Activated CD4-positive, alpha-beta memory T cell treated with anti-CD3 and anti-CD28 coated beads for 36 hours (primary cell): ENCODE data around the gene RARG. TPM values are rescaled to one million over a fixed set of nuclear protein-coding genes. Genes with fewer than 3 reads are reported as not detected.
A peak's percentile ranks its signal among the peaks of the same experiment; 100 is the strongest.
"Not testable (repeated sequence)": the region's sequence is repeated elsewhere in the genome, so short reads cannot be mapped to it uniquely, and the experiment has no call there.

Experiments used
- CTCF ChIA-PET: fragments of 350-600 bp; sonication (Branson Sonifier 250); formaldehyde crosslinking; loops from one replicate; lab custom pipeline; 2021; ENCODE audit warnings: antibody characterized with exemption, inconsistent platforms; lab: Charles Lee
- POLR2A ChIA-PET: fragments of 350-600 bp; sonication (Branson Sonifier 250); formaldehyde crosslinking; loops from one replicate; lab custom pipeline; 2021; ENCODE audit warnings: antibody characterized with exemption; lab: Charles Lee
- DNase-seq: peaks from one replicate; pipeline ENCODE4 v3.0.0-alpha.2; 2020
- H3K27ac Mint-ChIP-seq: one replicate; pipeline ENCODE4 v1.8.0; 2021; ENCODE audit warnings: mixed read lengths
- H3K27me3 Mint-ChIP-seq: one replicate; pipeline ENCODE4 v1.8.0; 2021; ENCODE audit warnings: mixed read lengths
- H3K36me3 Mint-ChIP-seq: one replicate; pipeline ENCODE4 v1.8.0; 2021; ENCODE audit warnings: mixed read lengths
- H3K4me1 Mint-ChIP-seq: one replicate; pipeline ENCODE4 v1.8.0; 2021; ENCODE audit warnings: low read depth, mixed read lengths
- H3K4me3 Mint-ChIP-seq: one replicate; pipeline ENCODE4 v1.8.0; 2021; ENCODE audit warnings: mild to moderate bottlenecking, mixed read lengths
- H3K9me3 Mint-ChIP-seq: one replicate; pipeline ENCODE4 v1.8.0; 2021; ENCODE audit warnings: mixed read lengths
- intact Hi-C: fragments of 100-400 bp; cut with micrococcal nuclease; formaldehyde crosslinking; loops from one replicate; pipeline ENCODE4 v1.15.1; 2023
- total RNA-seq, 2 experiments: library from RNA; stranded (reverse); gene quantifications; one replicate each; pipeline ENCODE4 v1.2.3, GENCODE V29; 2021

Gene RARG
- total RNA-seq, 2 experiments from 2014 or later, result 21.8 to 25.2 TPM

DNA sequence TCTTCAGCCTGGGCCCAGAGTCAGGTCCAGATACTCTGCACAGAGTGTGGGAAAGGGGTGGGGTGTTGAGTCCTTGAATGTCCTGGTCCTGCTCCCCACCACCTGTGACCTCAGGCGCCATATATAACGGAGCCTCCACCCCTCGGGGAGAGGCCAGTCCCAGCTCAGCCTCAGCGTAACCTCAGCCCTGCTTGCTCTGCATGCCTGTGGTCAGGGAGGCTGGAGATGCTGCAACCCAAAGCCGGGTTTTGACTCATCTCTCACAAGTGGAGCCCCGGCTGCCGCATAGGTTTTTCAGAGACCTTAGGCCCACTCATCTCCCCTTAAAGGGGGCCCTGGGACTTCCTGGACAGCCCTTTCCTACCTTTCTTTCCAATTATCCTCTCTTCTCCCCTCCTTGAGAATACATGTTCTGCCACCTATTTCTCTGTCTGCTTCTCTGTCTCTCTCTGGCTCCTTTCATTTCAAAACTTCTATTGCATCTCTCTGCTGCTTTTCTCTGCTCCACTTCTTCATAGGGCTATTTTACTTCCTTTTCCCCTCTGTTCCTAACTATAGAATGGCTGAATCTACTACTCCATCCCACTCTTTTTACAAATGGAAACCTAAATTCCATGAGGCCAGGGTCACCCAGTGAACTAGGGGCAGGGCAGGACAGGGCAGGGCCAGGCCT is 26.1 kb downstream of the RARG start:
- Mint-ChIP-seq H3K4me3 (peak overlapping the region; percentile 84), H3K9me3 (no peaks in the 10 kb centered on the region), H3K27me3 (no peaks in the 10 kb centered on the region), H3K36me3 (peaks cover 15% of the 10 kb centered on the region), H3K4me1 (peaks cover 77% of the 10 kb centered on the region), H3K27ac (peak overlapping the region; percentile 83)
- DNase-seq, result peak; percentile 92
- ChIA-PET CTCF (interaction anchor here (1.0 to 5.6 kb wide), 8 partner anchors 8 to 122 kb away, joined by 3 to 37 read pairs (median 5); partner anchors contain the start of genes AAAS, CSAD, ESPL1 and ZNF740), POLR2A (interaction anchor here (0.6 to 5.1 kb wide), 8 partner anchors 10 to 115 kb away, joined by 3 to 33 read pairs (median 6); partner anchors contain the start of genes AAAS, CSAD, PFDN5 and ZNF740)
- intact Hi-C loops, result loop anchor here (2.0 kb wide), 1 partner anchor 47 kb away; no protein-coding TSS in a partner anchor

DNA sequence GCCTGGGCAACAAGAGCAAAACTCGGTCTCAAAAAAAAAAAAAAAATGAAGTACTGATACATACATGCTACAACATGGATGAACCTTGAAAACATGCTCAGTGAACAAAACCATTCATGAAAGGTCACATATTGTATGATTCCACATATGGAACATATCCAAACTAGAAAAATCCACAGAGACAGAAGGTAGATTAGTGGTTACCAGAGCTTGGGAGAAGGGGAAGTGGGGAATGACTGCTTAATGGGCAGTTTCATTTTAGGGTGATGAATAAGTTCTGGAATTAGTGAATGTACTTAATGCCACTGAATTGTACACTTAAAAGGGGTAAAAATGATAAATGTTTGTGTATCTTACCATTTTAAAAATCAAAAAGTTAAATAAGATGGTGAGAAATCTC is 27.7 kb downstream of the RARG start:
- peak overlapping the region; percentile 43 for H3K27ac Mint-ChIP-seq
- peaks cover 85% of the 10 kb centered on the region for H3K4me1 Mint-ChIP-seq
- H3K4me3 Mint-ChIP-seq, result peak overlapping the region; percentile 43
- CTCF ChIA-PET, result interaction anchor here (0.6 to 3.3 kb wide), 5 partner anchors 9 to 151 kb away, joined by 3 to 12 read pairs (median 5); partner anchors contain the start of genes AAAS, CSAD and ZNF740
- POLR2A ChIA-PET, result no interaction called here
- H3K27me3 Mint-ChIP-seq, result no peaks in the 10 kb centered on the region
- peaks cover 23% of the 10 kb centered on the region for H3K36me3 Mint-ChIP-seq
- intact Hi-C loops, result loop anchor here (5.0 kb wide), 2 partner anchors 107 to 127 kb away; partner anchors contain the start of genes IGFBP6 and SPRYD3
- H3K9me3 Mint-ChIP-seq, result no peaks in the 10 kb centered on the region
- DNase-seq, result no peak

DNA sequence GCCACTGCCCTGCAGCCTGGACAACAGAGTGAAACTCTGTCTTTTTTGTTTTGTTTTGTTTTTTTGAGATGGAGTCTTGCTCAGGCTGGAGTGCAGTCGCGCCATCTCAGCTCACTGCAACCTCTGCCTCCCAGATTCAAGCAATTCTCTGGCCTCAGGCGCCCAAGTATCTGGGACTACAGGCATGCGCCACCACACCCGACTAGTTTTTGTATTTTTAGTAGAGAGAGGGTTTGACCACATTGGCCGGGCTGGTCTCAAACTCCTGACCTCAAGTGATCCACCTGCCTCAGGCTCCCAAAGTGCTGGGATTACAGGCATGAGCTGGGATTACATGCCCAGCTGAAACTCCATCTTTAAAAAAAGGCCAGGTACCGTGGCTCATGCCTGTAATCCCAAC is 29.7 kb downstream of the RARG start:
- intact Hi-C loops, result loop anchor here (5.0 kb wide), 2 partner anchors 105 to 125 kb away; partner anchors contain the start of genes IGFBP6 and SPRYD3
- Mint-ChIP-seq H3K4me1 (peaks cover 83% of the 10 kb centered on the region), H3K27ac (peak overlapping the region; percentile 43), H3K36me3 (peaks cover 25% of the 10 kb centered on the region)
- not testable (repeated sequence) for DNase-seq, H3K4me3 Mint-ChIP-seq, H3K9me3 Mint-ChIP-seq, H3K27me3 Mint-ChIP-seq
- ChIA-PET CTCF (interaction anchor here (1.0 to 5.6 kb wide), 6 partner anchors 9 to 119 kb away, joined by 3 to 52 read pairs (median 6); partner anchors contain the start of gene AAAS), POLR2A (interaction anchor here (0.7 to 1.3 kb wide), 3 partner anchors 10 to 22 kb away, joined by 3 to 4 read pairs (median 4); partner anchors contain the start of genes CSAD and ZNF740)

DNA sequence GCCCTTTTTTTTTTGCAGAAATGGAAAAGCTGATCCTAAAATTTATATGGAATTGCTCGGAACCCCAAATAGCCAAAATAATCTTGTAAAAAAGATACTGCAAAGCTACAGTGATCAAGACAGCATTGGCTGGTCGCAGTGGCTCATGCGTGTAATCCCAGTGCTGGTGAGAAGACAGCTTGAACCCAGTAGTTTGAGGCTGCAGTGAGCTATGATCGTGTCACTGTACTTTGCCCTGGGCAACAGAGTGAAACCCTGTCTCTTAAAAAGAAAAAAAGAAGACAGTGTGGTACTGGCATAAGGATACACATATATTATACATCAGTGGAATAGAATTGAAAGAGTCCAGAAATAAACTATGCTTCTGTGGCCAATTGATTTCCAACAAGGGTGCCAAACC is 30.4 kb downstream of the RARG start:
- Mint-ChIP-seq H3K4me3 (no peak overlapping the region), H3K9me3 (no peaks in the 10 kb centered on the region), H3K27me3 (no peaks in the 10 kb centered on the region), H3K36me3 (peaks cover 31% of the 10 kb centered on the region), H3K4me1 (peaks cover 82% of the 10 kb centered on the region), H3K27ac (peak overlapping the region; percentile 43)
- intact Hi-C loops, result loop anchor here (1.0 to 5.0 kb wide), 3 partner anchors 19 to 124 kb away; partner anchors contain the start of genes IGFBP6 and SPRYD3
- ChIA-PET CTCF (interaction anchor here (1.0 to 5.6 kb wide), 5 partner anchors 10 to 42 kb away, joined by 3 to 52 read pairs (median 6); no protein-coding TSS in a partner anchor), POLR2A (interaction anchor here (0.7 to 1.3 kb wide), 3 partner anchors 10 to 21 kb away, joined by 3 to 4 read pairs (median 4); partner anchors contain the start of genes CSAD and ZNF740)
- no peak for DNase-seq

DNA sequence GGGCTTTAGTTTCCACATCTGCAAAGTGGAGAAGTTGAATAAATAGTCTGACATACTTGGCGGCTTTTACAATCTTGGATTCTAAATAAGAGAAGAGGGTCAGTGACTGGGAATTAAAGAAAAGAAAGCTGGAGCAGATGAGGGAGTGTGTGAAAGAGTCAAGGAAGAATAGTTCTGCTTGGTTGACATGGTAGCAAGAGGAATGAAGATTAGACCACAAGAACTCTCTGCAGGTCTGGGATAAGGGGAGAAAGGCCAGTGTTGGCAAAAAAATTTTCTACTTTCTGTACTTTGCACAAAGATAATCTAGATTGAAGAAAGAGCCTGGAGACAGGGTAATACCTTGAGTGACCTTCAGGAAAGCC is 30.9 kb downstream of the RARG start:
- ChIA-PET POLR2A (interaction anchor here (0.9 to 1.3 kb wide), 4 partner anchors 11 to 94 kb away, joined by 3 to 4 read pairs (median 3); partner anchors contain the start of genes CSAD and ZNF740), CTCF (interaction anchor here (0.8 to 5.6 kb wide), 5 partner anchors 11 to 42 kb away, joined by 3 to 52 read pairs (median 6); partner anchors contain the start of gene CSAD)
- Mint-ChIP-seq H3K27ac (peak overlapping the region; percentile 88), H3K36me3 (peaks cover 35% of the 10 kb centered on the region), H3K4me1 (peaks cover 77% of the 10 kb centered on the region), H3K9me3 (no peaks in the 10 kb centered on the region), H3K4me3 (peak overlapping the region; percentile 45), H3K27me3 (no peaks in the 10 kb centered on the region)
- no peak for DNase-seq
- intact Hi-C loops, result loop anchor here (1.0 to 5.0 kb wide), 3 partner anchors 19 to 124 kb away; partner anchors contain the start of genes IGFBP6 and SPRYD3

DNA sequence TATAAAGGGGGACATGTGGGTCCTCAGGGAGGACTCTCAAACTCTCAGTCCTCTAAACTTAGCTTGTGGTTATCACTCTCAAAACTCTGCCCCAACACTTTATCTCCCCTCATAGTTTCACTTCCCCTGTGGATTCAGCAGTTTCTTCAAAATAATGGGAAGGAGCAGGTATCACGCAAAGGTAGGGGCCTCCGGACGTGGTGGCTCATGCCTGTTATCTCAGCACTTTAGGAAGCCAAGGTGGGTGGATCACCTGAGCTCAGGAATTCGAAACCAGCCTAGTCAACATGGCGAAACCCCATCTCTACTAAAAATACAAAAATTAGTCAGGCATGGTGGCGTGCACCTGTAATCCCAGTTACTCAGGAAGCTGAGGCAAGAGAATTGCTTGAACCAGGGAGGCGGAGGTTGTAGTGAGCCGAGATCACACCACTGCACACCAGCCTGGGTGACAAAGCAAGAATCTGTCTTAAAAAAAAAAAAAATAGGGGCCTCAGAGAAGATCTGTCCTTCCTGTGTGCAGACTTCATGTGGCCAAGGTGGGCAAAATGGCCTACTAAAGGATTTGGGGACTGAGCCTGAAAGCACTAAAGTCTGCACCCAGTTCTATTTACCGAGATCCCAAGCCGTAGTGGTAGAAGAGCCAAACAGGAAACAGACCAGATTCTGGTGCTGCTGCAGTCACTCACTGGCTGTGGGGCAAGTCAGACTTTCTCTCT is 31.4 kb downstream of the RARG start:
- H3K36me3 Mint-ChIP-seq, result peaks cover 37% of the 10 kb centered on the region
- ChIA-PET CTCF (interaction anchor here (0.8 to 5.6 kb wide), 7 partner anchors 8 to 144 kb away, joined by 3 to 52 read pairs (median 4); partner anchors contain the start of gene CSAD), POLR2A (interaction anchor here (0.6 to 3.9 kb wide), 8 partner anchors 10 to 200 kb away, joined by 3 to 19 read pairs (median 3); partner anchors contain the start of genes CSAD, MYG1 and ZNF740)
- intact Hi-C loops, result loop anchor here (1.0 to 5.0 kb wide), 5 partner anchors 9 to 123 kb away; partner anchors contain the start of genes CSAD, IGFBP6, SPRYD3 and ZNF740
- peak overlapping the region; percentile 45 for H3K4me3 Mint-ChIP-seq
- no peaks in the 10 kb centered on the region for H3K9me3 Mint-ChIP-seq
- DNase-seq, result peak; percentile 77
- peaks cover 72% of the 10 kb centered on the region for H3K4me1 Mint-ChIP-seq
- peak overlapping the region; percentile 88 for H3K27ac Mint-ChIP-seq
- H3K27me3 Mint-ChIP-seq, result no peaks in the 10 kb centered on the region

DNA sequence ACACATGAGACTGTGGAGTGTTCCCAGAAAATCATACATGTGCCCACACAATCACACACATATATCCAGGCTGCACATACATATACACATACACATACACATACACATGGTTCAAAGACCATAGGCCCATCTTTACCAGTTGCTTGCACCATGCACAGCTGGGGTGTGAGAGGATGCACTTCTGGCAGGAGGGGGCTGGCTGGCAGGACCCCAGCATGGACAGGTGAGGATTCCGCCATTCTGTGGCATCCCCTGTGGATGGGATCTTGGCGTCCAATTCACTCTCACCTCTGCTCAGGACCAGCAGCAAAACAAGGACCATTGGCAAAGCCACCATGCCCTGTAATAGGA is 31.9 kb downstream of the RARG start:
- Mint-ChIP-seq H3K4me1 (peaks cover 67% of the 10 kb centered on the region), H3K9me3 (no peaks in the 10 kb centered on the region), H3K4me3 (peak overlapping the region; percentile 45), H3K27me3 (no peaks in the 10 kb centered on the region), H3K36me3 (peaks cover 38% of the 10 kb centered on the region), H3K27ac (peak overlapping the region; percentile 88)
- CTCF ChIA-PET, result interaction anchor here (0.8 to 5.6 kb wide), 5 partner anchors 9 to 145 kb away, joined by 3 to 52 read pairs (median 4); no protein-coding TSS in a partner anchor
- no peak for DNase-seq
- intact Hi-C loops, result loop anchor here (1.0 to 5.0 kb wide), 4 partner anchors 9 to 123 kb away; partner anchors contain the start of genes CSAD, IGFBP6, SPRYD3 and ZNF740
- POLR2A ChIA-PET, result interaction anchor here (0.6 to 3.9 kb wide), 9 partner anchors 10 to 200 kb away, joined by 3 to 19 read pairs (median 3); partner anchors contain the start of genes CSAD, MYG1 and ZNF740

DNA sequence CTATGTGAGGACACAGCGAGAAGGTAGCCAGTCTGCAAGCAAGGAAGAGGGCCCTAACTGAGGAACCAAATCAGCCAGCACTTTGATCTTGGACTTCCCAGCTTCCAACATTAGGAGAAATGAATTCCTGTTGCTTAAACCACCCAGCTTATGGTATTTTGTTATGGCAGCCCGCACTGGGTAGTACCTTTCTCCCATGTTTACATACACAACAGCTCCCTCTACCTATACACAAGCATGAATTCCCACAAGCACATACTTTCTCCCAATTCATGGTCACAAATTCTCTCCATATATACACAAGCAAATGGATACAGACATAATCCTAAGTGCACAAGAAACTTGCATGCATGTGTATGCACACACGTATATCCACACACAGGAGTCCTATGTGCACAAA is 32.3 kb downstream of the RARG start:
- Mint-ChIP-seq H3K27ac (peak overlapping the region; percentile 88), H3K4me1 (peaks cover 63% of the 10 kb centered on the region), H3K4me3 (no peak overlapping the region), H3K27me3 (no peaks in the 10 kb centered on the region), H3K36me3 (peaks cover 41% of the 10 kb centered on the region), H3K9me3 (no peaks in the 10 kb centered on the region)
- POLR2A ChIA-PET, result interaction anchor here (1.4 to 3.9 kb wide), 3 partner anchors 12 to 19 kb away, joined by 4 to 19 read pairs (median 15); partner anchors contain the start of genes CSAD and ZNF740
- intact Hi-C loops, result loop anchor here (1.0 to 5.0 kb wide), 4 partner anchors 10 to 122 kb away; partner anchors contain the start of genes CSAD, IGFBP6, SPRYD3 and ZNF740
- CTCF ChIA-PET, result interaction anchor here (0.8 to 5.6 kb wide), 12 partner anchors 8 to 145 kb away, joined by 3 to 61 read pairs (median 8); partner anchors contain the start of genes CSAD, ITGB7, SOAT2 and ZNF740
- DNase-seq, result no peak

DNA sequence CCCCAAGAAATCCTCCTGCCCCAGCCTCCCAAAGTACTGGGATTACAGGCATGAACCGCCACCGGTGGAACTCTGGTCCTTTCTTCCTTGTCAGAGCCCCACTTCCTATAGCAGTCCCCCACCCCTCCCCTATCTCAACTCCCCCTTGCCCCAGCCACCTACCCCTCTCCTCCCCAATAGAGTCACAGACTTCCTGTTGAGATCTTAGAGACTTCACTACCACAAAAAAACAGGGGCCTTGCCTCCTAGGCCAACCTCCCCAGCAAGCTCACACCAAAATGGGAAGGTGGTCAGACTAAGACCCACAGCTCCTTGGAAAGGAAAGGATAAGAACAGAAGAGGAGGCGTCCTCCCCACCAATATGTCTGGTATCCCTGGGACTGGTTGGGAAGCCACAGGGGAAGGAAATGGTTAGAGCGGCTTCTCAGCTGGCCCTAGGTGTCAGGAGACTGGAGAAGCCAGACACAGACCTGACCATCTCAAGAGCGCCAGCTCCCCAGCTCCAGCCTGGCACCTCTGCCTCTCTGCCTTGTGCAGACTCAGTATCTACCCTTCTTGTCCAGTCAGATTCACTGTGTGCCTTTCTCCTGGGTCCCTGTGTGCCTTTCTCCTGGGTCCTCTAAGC is 33.4 kb downstream of the RARG start:
- DNase-seq, result no peak
- H3K9me3 Mint-ChIP-seq, result no peaks in the 10 kb centered on the region

DNA sequence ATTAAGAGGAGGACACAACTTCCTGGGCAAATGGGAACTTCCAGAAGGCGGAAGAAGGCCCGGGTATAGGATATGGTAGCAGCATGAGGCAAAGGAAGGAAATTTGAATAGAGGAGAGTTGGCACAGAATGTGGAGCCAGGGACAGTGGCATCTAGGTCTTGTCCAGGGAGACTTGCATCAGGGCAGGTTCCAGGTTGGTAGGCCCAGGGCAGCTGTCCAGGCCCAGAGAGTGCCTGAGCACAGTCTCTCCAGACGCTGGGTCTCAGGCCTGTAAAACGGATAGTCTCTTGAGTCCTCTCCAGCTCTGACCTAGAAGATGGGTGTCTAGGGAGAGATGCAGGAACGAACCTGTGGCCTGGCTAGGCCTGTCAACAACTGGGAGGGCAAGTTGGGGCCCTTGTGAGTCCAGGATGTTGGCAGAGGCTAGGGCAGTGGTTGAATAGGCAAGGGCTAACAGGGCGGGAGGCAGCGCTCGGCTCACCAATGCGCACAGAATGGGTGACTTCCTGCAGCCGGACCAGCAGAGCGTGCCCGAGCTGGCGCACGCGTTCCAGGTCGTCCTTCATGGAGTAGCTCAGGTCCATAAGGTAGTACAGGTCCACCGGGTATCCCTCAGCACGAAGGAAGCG is 34.9 kb downstream of the RARG start:
- ChIA-PET CTCF (interaction anchor here (0.9 to 5.6 kb wide), 22 partner anchors 9 to 149 kb away, joined by 3 to 61 read pairs (median 6); partner anchors contain the start of genes AAAS, CSAD, ESPL1 and ITGB7), POLR2A (interaction anchor here (1.0 to 3.9 kb wide), 4 partner anchors 9 to 23 kb away, joined by 3 to 19 read pairs (median 10); partner anchors contain the start of genes CSAD and ZNF740)
- intact Hi-C loops, result no loop called here
- peaks cover 45% of the 10 kb centered on the region for H3K4me1 Mint-ChIP-seq
- H3K9me3 Mint-ChIP-seq, result no peaks in the 10 kb centered on the region
- no peak overlapping the region for H3K27ac Mint-ChIP-seq
- H3K27me3 Mint-ChIP-seq, result no peaks in the 10 kb centered on the region
- no peak overlapping the region for H3K4me3 Mint-ChIP-seq
- no peak for DNase-seq
- peaks cover 48% of the 10 kb centered on the region for H3K36me3 Mint-ChIP-seq

More for the DNA sequence above, 33.4 kb downstream of the RARG start:
- POLR2A ChIA-PET, result interaction anchor here (1.1 to 3.9 kb wide), 5 partner anchors 11 to 88 kb away, joined by 3 to 19 read pairs (median 4); partner anchors contain the start of genes CSAD and ZNF740
- intact Hi-C loops, result no loop called here
- Mint-ChIP-seq H3K4me3 (peak overlapping the region; percentile 61), H3K27ac (peak overlapping the region; percentile 91), H3K27me3 (no peaks in the 10 kb centered on the region), H3K4me1 (peaks cover 53% of the 10 kb centered on the region), H3K36me3 (peaks cover 45% of the 10 kb centered on the region)
- CTCF ChIA-PET, result interaction anchor here (0.5 to 5.6 kb wide), 22 partner anchors 9 to 1174 kb away, joined by 3 to 61 read pairs (median 6); partner anchors contain the start of genes AAAS, CSAD, ITGB7 and SOAT2
